HG03039 (cell line): ENCODE data around the gene ZSCAN1.
"Not testable (repeated sequence)": the region's sequence is repeated elsewhere in the genome, so short reads cannot be mapped to it uniquely, and the experiment has no call there.

Experiments
- ATAC-seq: cut with Tn5 transposase; IDR thresholded peaks from one replicate; pipeline ENCODE4 v1.9.1; 2021; ENCODE audit warnings: mild to moderate bottlenecking, moderate library complexity; ENCODE audit not compliant: unreplicated experiment

The ZSCAN1 gene, protein sequence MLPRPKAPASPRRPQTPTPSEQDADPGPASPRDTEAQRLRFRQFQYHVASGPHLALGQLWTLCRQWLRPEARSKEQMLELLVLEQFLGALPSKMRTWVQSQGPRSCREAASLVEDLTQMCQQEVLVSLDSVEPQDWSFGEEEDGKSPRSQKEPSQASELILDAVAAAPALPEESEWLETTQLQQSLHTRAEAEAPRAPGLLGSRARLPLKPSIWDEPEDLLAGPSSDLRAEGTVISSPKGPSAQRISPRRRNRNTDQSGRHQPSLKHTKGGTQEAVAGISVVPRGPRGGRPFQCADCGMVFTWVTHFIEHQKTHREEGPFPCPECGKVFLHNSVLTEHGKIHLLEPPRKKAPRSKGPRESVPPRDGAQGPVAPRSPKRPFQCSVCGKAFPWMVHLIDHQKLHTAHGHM

DNA sequence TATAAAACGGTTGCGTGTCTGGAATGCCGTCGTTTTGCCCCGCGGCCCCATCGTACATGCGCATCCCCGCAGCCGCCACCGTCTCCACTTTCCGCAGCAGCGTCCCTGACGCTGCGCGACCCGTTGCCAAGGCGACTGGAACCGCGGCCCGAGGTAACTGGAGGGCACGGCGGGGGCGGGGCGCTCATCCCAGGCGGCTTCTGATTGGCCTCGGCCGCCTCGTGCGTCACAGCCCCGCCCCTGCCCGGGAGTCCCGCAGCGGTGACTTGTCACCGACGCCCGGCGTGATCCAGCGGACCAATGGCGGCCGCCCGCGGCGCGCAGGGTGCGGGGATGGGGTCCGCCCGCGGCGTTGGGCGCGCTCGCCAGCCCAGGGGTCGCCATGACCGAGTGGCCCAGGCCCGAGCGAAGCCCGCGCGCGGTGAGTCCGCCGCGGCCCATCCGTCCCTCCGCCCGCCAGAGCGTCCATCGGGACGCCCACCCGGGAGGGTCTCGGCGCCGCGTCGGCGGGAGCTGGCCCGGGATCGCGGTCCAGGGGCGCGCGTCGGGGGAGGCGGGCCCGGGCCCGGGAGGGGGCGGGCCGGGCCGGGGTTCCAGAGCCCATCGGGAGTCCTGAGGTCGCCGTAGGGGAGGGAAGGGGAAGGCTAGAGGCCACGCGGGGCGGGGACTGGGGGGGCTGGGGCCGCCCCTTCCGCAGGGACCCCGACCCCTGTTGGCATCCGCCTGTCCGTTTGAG is at the start of gene ZSCAN1:
Gene ZSCAN1, plus strand, starts transcription at position 285 of the 736 bp plus-strand sequence. CDS start 3,812 bp downstream, outside the sequence.
- no peak for ATAC-seq

DNA sequence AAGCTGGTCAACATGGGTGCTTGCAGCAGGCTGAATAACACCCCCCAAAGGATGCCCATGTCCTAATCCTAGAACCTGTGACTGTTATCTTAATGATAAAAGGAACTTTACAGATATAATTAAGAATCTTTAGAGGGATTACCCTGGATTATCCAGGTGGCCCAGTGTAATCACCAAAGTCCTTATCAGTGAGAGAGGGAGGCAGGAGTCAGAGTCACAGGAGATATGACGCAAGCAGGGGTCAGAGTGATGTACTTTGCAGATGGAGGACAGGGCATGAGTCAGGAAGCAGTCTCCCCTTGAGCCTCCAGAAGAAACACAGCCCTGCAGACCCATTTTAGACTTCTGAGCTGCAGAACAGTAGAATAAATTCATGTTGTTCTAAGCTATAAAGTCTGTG is 41.0 kb upstream of the ZSCAN1 start:
- no peak for ATAC-seq

- ATAC-seq: no peak
Measured at GRCh38 chr19:58000677-58001076, 33.1 kb upstream of the ZSCAN1 start.

GRCh38 chr19:58001895-58002369 is 31.9 kb upstream of the ZSCAN1 start:
- no peak for ATAC-seq

- peak; percentile 87 for ATAC-seq
Measured at GRCh38 chr19:58002384-58003173, 31.2 kb upstream of the ZSCAN1 start, which contains the start of gene ZNF606. TSS of gene ZNF606 (minus strand) at chr19:58002820. CDS start at chr19:58001319, 1,501 bp downstream.

GRCh38 chr19:58003174-58003828 is 30.5 kb upstream of the ZSCAN1 start:
- peak; percentile 7 for ATAC-seq

DNA sequence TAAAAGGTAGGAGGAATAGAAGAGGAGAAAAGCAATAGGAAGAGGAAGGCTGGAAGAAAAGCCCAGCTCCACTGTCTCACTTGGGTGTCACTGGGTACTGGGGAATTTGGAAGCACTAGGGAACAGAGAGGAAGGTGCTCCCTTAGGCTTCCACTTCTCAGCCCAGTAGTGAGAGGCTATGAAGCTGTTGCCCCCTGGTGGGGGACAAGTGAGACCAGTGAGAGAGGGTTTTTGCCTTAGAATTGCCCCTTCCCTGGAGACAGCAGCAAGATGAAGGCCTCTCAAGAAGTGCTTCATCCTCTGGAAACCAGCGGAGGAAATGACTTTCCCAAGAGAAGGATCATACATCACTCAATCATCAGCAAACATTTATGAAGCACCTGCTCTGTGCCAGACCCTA is 26.5 kb upstream of the ZSCAN1 start:
- no peak for ATAC-seq

DNA sequence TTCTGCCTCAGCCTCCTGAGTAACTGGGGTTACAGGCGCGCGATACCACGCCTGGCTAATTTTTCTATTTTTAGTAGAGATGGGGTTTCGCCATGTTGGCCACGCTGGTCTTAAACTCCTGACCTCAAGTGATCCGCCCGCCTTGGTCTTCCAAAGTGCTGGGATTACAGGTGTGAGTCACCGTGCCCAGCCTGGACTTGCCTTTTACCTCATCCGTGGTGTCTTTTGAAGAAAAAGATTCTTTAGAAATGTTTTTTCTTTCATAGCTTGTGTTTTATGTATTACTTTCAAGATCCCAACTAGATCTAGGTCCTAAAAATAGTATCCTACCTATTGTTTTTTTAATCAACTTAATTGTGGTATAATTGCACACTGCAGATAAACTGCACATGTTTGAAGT is 24.9 kb upstream of the ZSCAN1 start:
- ATAC-seq: not testable (repeated sequence)

DNA sequence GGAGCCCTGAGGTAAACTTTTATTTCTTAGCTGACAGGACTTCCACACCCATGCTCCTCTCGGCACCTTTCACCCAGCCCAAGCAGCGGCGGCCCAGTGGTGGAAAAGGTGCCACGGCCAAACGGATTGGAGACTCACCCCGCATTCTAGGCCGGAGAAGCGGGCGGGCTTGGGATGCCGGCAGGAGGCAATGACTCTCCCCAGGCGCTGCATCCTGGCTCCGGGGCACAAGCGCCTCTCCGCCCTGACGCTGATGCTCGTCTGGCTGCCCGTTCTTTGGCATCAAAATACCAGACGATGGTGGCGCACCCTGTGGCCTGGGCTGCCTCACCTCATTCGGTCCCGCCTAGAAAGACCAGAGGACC is 24.5 kb upstream of the ZSCAN1 start:
- no peak for ATAC-seq

DNA sequence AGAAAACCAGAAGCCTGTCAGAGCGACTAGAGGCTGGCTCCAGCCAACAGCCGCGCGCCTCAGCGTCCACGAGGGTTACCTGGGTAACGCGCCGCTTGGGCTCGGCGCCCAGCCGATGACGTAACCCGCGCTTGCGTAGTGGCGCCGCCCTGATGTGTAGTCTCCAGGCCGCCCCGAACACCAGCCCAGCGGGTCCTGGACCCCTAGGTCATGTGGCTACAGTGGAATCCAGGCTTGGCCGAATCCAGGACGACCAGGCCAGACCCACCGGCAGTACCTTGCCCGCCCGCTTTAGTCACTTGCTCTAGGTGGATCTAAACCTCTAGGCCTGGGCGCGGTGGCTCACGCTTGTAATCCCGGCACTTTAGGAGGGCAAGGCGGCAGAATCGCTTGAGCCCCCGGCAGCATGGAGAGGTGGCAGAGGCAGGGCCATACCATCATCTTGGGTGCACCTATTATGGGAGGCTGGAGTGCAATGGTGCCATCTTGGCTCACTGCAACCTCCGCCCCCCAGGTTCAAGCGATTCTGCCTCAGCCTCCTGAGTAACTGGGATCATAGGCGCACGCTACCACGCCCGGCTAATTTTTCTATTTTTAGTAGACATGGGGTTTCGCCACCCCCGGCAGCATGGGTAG is 24.0 kb upstream of the ZSCAN1 start:
- ATAC-seq: peak; percentile 49

DNA sequence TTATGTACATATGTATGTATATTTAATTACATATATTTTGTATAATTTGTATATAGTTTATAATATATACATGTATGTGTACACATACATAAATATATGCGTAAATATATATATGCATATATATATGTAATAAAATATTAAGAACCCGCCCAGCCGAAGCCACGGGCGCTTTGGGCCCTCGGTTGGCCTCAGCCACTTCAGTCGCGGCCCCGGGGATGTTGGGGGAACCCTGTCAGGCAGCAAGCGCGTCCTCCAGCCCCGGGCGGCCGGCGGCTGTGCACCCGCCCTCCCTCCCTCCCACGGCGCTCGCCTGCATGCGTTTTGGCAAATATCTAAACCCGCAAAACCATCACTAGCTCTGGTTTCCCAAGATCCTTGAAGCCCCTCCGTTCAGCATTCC is 23.3 kb upstream of the ZSCAN1 start:
- ATAC-seq: no peak

DNA sequence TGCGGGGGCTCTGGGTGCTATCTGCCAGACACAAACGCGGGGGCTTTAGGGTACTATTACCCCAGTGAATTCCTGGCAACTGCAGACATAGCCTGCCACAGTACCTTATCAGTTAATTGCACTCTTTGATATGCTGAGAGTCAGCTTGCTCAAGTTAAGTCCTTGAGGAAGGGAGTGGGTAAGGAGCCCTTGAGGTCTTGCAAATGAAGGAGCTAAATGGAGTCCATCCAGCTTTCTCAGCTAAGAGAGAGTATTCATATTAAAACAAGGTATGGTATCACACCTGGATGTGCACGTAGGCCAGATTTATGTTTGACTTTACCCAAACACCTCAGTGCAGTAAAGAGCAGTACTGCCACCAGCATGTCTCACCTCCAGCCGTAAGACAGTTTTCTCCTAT is 19.7 kb upstream of the ZSCAN1 start:
- ATAC-seq: no peak

- no peak for ATAC-seq
Measured at GRCh38 chr19:58020129-58020528, 13.7 kb upstream of the ZSCAN1 start.

- no peak for ATAC-seq
Measured at GRCh38 chr19:58021541-58022282, 12.1 kb upstream of the ZSCAN1 start.

DNA sequence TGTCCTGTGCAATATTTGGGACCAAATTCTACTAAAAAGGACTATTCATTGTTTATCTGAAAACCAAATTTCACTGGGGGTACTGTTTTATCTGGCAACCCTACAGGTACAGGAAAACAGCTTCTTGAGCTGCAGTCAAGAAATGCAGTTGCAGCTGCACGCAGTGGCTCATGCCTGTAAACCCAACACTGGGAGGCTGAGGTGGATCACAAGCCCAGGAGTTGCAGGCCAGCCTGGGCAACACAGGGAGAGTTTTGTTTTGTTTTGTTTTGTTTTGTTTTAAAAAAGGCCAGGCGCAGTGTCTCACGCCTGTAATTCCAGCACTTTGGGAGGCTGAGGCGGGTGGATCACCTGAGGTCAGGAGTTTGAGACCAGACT is 11.6 kb upstream of the ZSCAN1 start:
- ATAC-seq: no peak

DNA sequence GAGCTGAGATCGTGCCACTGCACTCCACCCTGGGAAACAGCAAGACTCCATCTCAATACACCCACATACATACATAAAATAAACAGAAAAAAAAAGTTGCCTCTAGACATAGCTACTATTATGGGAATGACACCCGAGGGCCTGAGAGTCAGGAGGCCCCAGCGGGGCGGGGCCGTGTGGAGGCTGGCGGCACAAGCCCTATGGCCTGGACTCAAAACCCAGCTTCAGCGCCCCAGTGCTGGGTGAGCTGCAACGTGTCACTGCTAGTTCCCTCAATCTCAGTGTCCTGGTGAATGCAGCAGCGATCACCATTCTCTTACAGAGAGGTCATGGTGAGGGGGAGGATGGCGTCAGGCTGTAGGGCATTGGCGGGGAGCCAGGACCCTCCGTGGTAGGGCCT is 9.2 kb upstream of the ZSCAN1 start:
- ATAC-seq: no peak

GRCh38 chr19:58034477-58034793 is 610 bp downstream of the ZSCAN1 start:
- no peak for ATAC-seq

GRCh38 chr19:58035863-58036262 is 2.0 kb downstream of the ZSCAN1 start:
- ATAC-seq: no peak

- ATAC-seq: no peak
Measured at GRCh38 chr19:58037927-58038687, 4.3 kb downstream of the ZSCAN1 start.
